Mesendoderm (in vitro differentiated cells): Measurements from ENCODE around the gene MPZL1.

ENCODE experiments used
- DNase-seq: peaks from one replicate; pipeline ENCODE4 v3.0.0; 2013
- H2AK5ac ChIP-seq: 2 replicates; pipeline ENCODE4 v1.6.1; 2013; ENCODE audit warnings: low read length, inconsistent platforms
- H2BK120ac ChIP-seq: 2 replicates; pipeline ENCODE4 v1.6.1; 2013; ENCODE audit warnings: low read depth, mild to moderate bottlenecking, low read length, moderate library complexity, mixed read lengths
- H2BK15ac ChIP-seq: replicated peaks from 2 replicates; pipeline ENCODE4 v1.6.1; 2013; ENCODE audit warnings: low read depth, mild to moderate bottlenecking, moderate library complexity
- H2BK5ac ChIP-seq: 2 replicates; pipeline ENCODE4 v1.6.1; 2013; ENCODE audit warnings: low read length, inconsistent platforms
- H3K18ac ChIP-seq: 2 replicates; pipeline ENCODE4 v1.6.1; 2013; ENCODE audit warnings: mild to moderate bottlenecking, low read length, mixed read lengths
- H3K23ac ChIP-seq: one replicate; pipeline ENCODE4 v1.6.1; 2013; ENCODE audit warnings: low read length
- H3K27ac ChIP-seq: 2 replicates; pipeline ENCODE4 v1.5.1; 2013; ENCODE audit warnings: low read depth, mild to moderate bottlenecking, inconsistent platforms, low read length, moderate library complexity
- H3K27me3 ChIP-seq: 2 replicates; pipeline ENCODE4 v1.6.1; 2013; ENCODE audit warnings: low read length, control low read depth, mild to moderate bottlenecking, inconsistent platforms; ENCODE audit not compliant: insufficient read depth, poor library complexity
- H3K36me3 ChIP-seq: 2 replicates; pipeline ENCODE4 v1.6.1; 2013; ENCODE audit warnings: low read length, inconsistent platforms; ENCODE audit not compliant: control insufficient read depth, insufficient read depth
- H3K4ac ChIP-seq: one replicate; pipeline ENCODE4 v1.6.1; 2013; ENCODE audit warnings: low read depth, mild to moderate bottlenecking, low read length, moderate library complexity
- H3K4me1 ChIP-seq: 2 replicates; pipeline ENCODE4 v1.6.1; 2013; ENCODE audit warnings: low read depth, low read length, inconsistent platforms; ENCODE audit not compliant: control insufficient read depth
- H3K4me2 ChIP-seq: 2 replicates; pipeline ENCODE4 v1.6.1; 2013; ENCODE audit warnings: low read length
- H3K4me3 ChIP-seq: 2 replicates; pipeline ENCODE4 v1.5.1; 2013; ENCODE audit warnings: mild to moderate bottlenecking, low read length
- H3K56ac ChIP-seq: one replicate; pipeline ENCODE4 v1.6.1; 2013; ENCODE audit warnings: low read length
- H3K79me1 ChIP-seq: 2 replicates; pipeline ENCODE4 v1.6.1; 2013; ENCODE audit warnings: low read length, inconsistent platforms
- H3K79me2 ChIP-seq: 2 replicates; pipeline ENCODE4 v1.6.1; 2013; ENCODE audit warnings: mild to moderate bottlenecking, low read length; ENCODE audit not compliant: control insufficient read depth, insufficient read depth
- H3K9ac ChIP-seq: 2 replicates; pipeline ENCODE4 v1.6.1; 2013; ENCODE audit warnings: low read length, inconsistent platforms
- H4K5ac ChIP-seq: one replicate; pipeline ENCODE4 v1.6.1; 2013; ENCODE audit warnings: low read length
- H4K8ac ChIP-seq: one replicate; pipeline ENCODE4 v1.6.1; 2013; ENCODE audit warnings: low read depth, mild to moderate bottlenecking, control low read depth, low read length, moderate library complexity
- WGBS: extraction: QIAGEN DNeasy Blood & Tissue Kit; methylation state at CpG from one replicate; pipeline ENCODE4 v1.1.7; 2013; ENCODE audit warnings: low lambda C conversion rate, missing lambda C conversion rate; ENCODE audit not compliant: insufficient coverage; ENCODE audit errors: extremely low coverage; 5-methylcytosine and 5-hydroxymethylcytosine counted together

The MPZL1 gene

GRCh38 chr1:167755654-167756053 is 33.9 kb downstream of the MPZL1 start:
- Histone ChIP-seq H2AK5ac (no peak overlapping the region), H3K56ac (no peak overlapping the region), H3K9ac (no peak overlapping the region), H3K23ac (no peak overlapping the region), H3K27ac (no peak overlapping the region), H2BK120ac (no peak overlapping the region), H3K4me1 (peaks cover 15% of the 10 kb centered on the region), H3K79me2 (peaks cover 56% of the 10 kb centered on the region), H2BK5ac (no peak overlapping the region), H4K8ac (no peak overlapping the region), H3K4me2 (no peak overlapping the region), H3K4me3 (no peak overlapping the region), H4K5ac (no peak overlapping the region), H2BK15ac (no peak overlapping the region), H3K27me3 (no peaks in the 10 kb centered on the region), H3K4ac (no peak overlapping the region), H3K79me1 (peaks cover 25% of the 10 kb centered on the region), H3K36me3 (no peaks in the 10 kb centered on the region), H3K18ac (no peak overlapping the region)
- no CpG with 5 or more reads among the region's 3 CpGs for WGBS
- no peak for DNase-seq

GRCh38 chr1:167756730-167757405 is 35.1 kb downstream of the MPZL1 start:
- Histone ChIP-seq H3K79me2 (peaks cover 63% of the 10 kb centered on the region), H3K18ac (no peak overlapping the region), H3K4ac (no peak overlapping the region), H4K5ac (no peak overlapping the region), H3K23ac (no peak overlapping the region), H2BK15ac (no peak overlapping the region), H3K56ac (no peak overlapping the region), H3K4me3 (no peak overlapping the region), H3K27me3 (no peaks in the 10 kb centered on the region), H2AK5ac (no peak overlapping the region), H2BK5ac (no peak overlapping the region), H3K4me1 (peaks cover 20% of the 10 kb centered on the region), H3K9ac (no peak overlapping the region), H4K8ac (no peak overlapping the region), H3K36me3 (no peaks in the 10 kb centered on the region), H2BK120ac (no peak overlapping the region), H3K27ac (no peak overlapping the region), H3K79me1 (peaks cover 30% of the 10 kb centered on the region), H3K4me2 (no peak overlapping the region)
- WGBS: no CpG with 5 or more reads among the region's 7 CpGs
- no peak for DNase-seq

GRCh38 chr1:167757433-167758309 is 35.9 kb downstream of the MPZL1 start:
- Histone ChIP-seq H3K27me3 (no peaks in the 10 kb centered on the region), H3K56ac (no peak overlapping the region), H3K4ac (no peak overlapping the region), H4K5ac (no peak overlapping the region), H3K27ac (no peak overlapping the region), H3K4me3 (no peak overlapping the region), H2BK120ac (no peak overlapping the region), H3K36me3 (no peaks in the 10 kb centered on the region), H3K23ac (no peak overlapping the region), H2BK5ac (no peak overlapping the region), H2AK5ac (no peak overlapping the region), H4K8ac (no peak overlapping the region), H3K9ac (no peak overlapping the region), H3K79me1 (peaks cover 33% of the 10 kb centered on the region), H3K4me1 (peaks cover 21% of the 10 kb centered on the region), H3K18ac (no peak overlapping the region), H3K79me2 (peaks cover 64% of the 10 kb centered on the region), H2BK15ac (no peak overlapping the region), H3K4me2 (no peak overlapping the region)
- WGBS: no CpG with 5 or more reads among the region's 4 CpGs
- DNase-seq: no peak

- Histone ChIP-seq H3K4me2 (no peak overlapping the region), H3K27me3 (no peaks in the 10 kb centered on the region), H3K9ac (no peak overlapping the region), H4K8ac (no peak overlapping the region), H3K23ac (no peak overlapping the region), H3K56ac (peak overlapping the region; percentile 15), H3K79me2 (peaks cover 46% of the 10 kb centered on the region), H2BK5ac (no peak overlapping the region), H2BK15ac (no peak overlapping the region), H2AK5ac (no peak overlapping the region), H3K79me1 (peaks cover 31% of the 10 kb centered on the region), H3K4me1 (peaks cover 16% of the 10 kb centered on the region), H3K27ac (no peak overlapping the region), H4K5ac (no peak overlapping the region), H2BK120ac (no peak overlapping the region), H3K4me3 (no peak overlapping the region), H3K4ac (no peak overlapping the region), H3K36me3 (peaks cover 1% of the 10 kb centered on the region), H3K18ac (no peak overlapping the region)
- no peak for DNase-seq
- WGBS: no CpG with 5 or more reads among the region's 2 CpGs
Observed at GRCh38 chr1:167761400-167761799, 39.6 kb downstream of the MPZL1 start.

- Histone ChIP-seq H3K23ac (no peak overlapping the region), H2BK120ac (no peak overlapping the region), H4K5ac (no peak overlapping the region), H3K4me3 (no peak overlapping the region), H2AK5ac (no peak overlapping the region), H3K4ac (no peak overlapping the region), H3K4me1 (peaks cover 17% of the 10 kb centered on the region), H3K4me2 (no peak overlapping the region), H3K27ac (no peak overlapping the region), H2BK15ac (no peak overlapping the region), H3K79me1 (peaks cover 33% of the 10 kb centered on the region), H3K36me3 (peaks cover 1% of the 10 kb centered on the region), H3K18ac (no peak overlapping the region), H2BK5ac (no peak overlapping the region), H4K8ac (no peak overlapping the region), H3K27me3 (no peaks in the 10 kb centered on the region), H3K56ac (no peak overlapping the region), H3K79me2 (peaks cover 42% of the 10 kb centered on the region), H3K9ac (no peak overlapping the region)
- no CpG with 5 or more reads among the region's 8 CpGs for WGBS
- DNase-seq: no peak
Observed at GRCh38 chr1:167762061-167762746, 40.4 kb downstream of the MPZL1 start.
